Gastroesophageal sphincter (tissue), 4 donors: Measurements from ENCODE around the gene FADS6. TPM values are rescaled to one million over a fixed set of nuclear protein-coding genes. Genes with fewer than 3 reads are reported as not detected.

Experiments used
- ATAC-seq: fragments of 150-250 bp; one replicate; pipeline ENCODE4 v1.9.1; 2016; ENCODE audit warnings: mild to moderate bottlenecking, moderate library complexity
- H3K27ac ChIP-seq, 4 donors: fragments of 200-600 bp; sonication (generic) in 3 of 4; 1 replicate in 3 of 4; 2 replicates in 1 of 4; pipeline ENCODE4 v1.5.1; 2016 to 2019
- H3K27me3 ChIP-seq: fragments of 200-600 bp; sonication (generic); one replicate; pipeline ENCODE4 v1.5.1; 2019
- H3K36me3 ChIP-seq, 2 donors: fragments of 200-600 bp; sonication (generic); one replicate each; pipeline ENCODE4 v1.5.1; 2019; ENCODE audit warnings: control low read depth in 1 of 2
- H3K4me1 ChIP-seq, 3 donors: fragments of 200-600 bp; sonication (generic); 1 replicate in 2 of 3; 2 replicates in 1 of 3; pipeline ENCODE4 v1.5.1; 2016 to 2019; ENCODE audit warnings: control low read depth in 2 of 3
- H3K4me3 ChIP-seq, 2 donors: fragments of 200-600 bp; sonication (generic); one replicate each; pipeline ENCODE4 v1.5.1; 2019; ENCODE audit warnings: mild to moderate bottlenecking in 1 of 2, moderate library complexity in 1 of 2
- H3K9me3 ChIP-seq, 3 donors: fragments of 200-600 bp; sonication (generic); one replicate each; pipeline ENCODE4 v1.5.1; 2017 to 2019; ENCODE audit warnings: control low read depth in 2 of 3
- CTCF ChIP-seq, 4 experiments: fragments of 200-600 bp in 2 of 4; fragments of 450-650 bp in 2 of 4; sonication (generic) in 1 of 4; IDR thresholded peaks; one replicate each; pipeline ENCODE4 v1.5.1; 2017 to 2019; ENCODE audit warnings: antibody characterized with exemption in 4 of 4, mild to moderate bottlenecking in 2 of 4, moderate library complexity in 2 of 4
- EP300 ChIP-seq: sonication (generic); formaldehyde crosslinking; IDR thresholded peaks from one replicate; pipeline ENCODE4 v1.6.1; 2017; ENCODE audit warnings: antibody characterized with exemption, mild to moderate bottlenecking
- POLR2A ChIP-seq, 2 donors: fragments of 450-650 bp; IDR thresholded peaks; one replicate each; pipeline ENCODE4 v1.6.1; 2017; ENCODE audit warnings: antibody characterized with exemption in 2 of 2, mild to moderate bottlenecking in 2 of 2, moderate library complexity in 1 of 2
- POLR2AphosphoS5 ChIP-seq: sonication (generic); formaldehyde crosslinking; IDR thresholded peaks from one replicate; pipeline ENCODE4 v1.6.1; 2017; ENCODE audit warnings: antibody characterized with exemption
- whole genome bisulfite sequencing, 2 donors: methylation state at CpG; one replicate each; pipeline ENCODE4 v1.1.5; 2018; ENCODE audit warnings: low coverage in 1 of 2; 5-methylcytosine and 5-hydroxymethylcytosine counted together
- total RNA-seq, 4 donors: library from RNA; depleted of rRNA; stranded (reverse); fragments of >200 nt; gene quantifications; one replicate each; pipeline ENCODE4 v1.1.0, GENCODE V29; 2016

FADS6 gene
- total RNA-seq, 4 donors from 2014 or later, result 0.37 TPM; not detected in 3

- Histone ChIP-seq H3K27me3 (peaks cover 7% of the 10 kb centered on the region), H3K36me3 (no peaks in the 10 kb centered on the region), H3K4me1 (peaks cover 0 to 26% (median 8%) of the 10 kb centered on the region in 3 donors), H3K27ac (no peak overlapping the region), H3K4me3 (no peak overlapping the region), H3K9me3 (no peaks in the 10 kb centered on the region)
- TF ChIP-seq CTCF (IDR thresholded peaks at IDR 0.05), result no peak
- TF ChIP-seq POLR2AphosphoS5, result no peak
- no peak for TF ChIP-seq EP300
- no peak for ATAC-seq
- 78 to 80% methylated on average over 10 to 11 of the region's 12 CpGs for WGBS, 2 donors
These were observed 25.1 kb downstream of the FADS6 start for GRCh38 chr17:74868251-74868907.

GRCh38 chr17:74866198-74866835 lies 27.1 kb downstream of the FADS6 start:
- H3K4me3 ChIP-seq, result no peak overlapping the region
- no peak for ATAC-seq
- H3K36me3 ChIP-seq, result no peaks in the 10 kb centered on the region
- no peak for TF ChIP-seq CTCF (IDR thresholded peaks at IDR 0.05)
- TF ChIP-seq EP300, result no peak
- TF ChIP-seq POLR2A (IDR thresholded peaks at IDR 0.05), result no peak
- TF ChIP-seq POLR2AphosphoS5, result no peak
- H3K4me1 ChIP-seq, result peaks cover 0 to 23% (median 6%) of the 10 kb centered on the region in 3 donors
- no peaks in the 10 kb centered on the region for H3K9me3 ChIP-seq
- peaks cover 26% of the 10 kb centered on the region for H3K27me3 ChIP-seq
- no CpG with 5 or more reads among the region's 19 CpGs for WGBS, 2 donors
- no peak overlapping the region for H3K27ac ChIP-seq

GRCh38 chr17:74865504-74866197 lies 27.8 kb downstream of the FADS6 start:
- H3K9me3 ChIP-seq, result no peaks in the 10 kb centered on the region
- H3K27ac ChIP-seq, result no peak overlapping the region
- ATAC-seq, result no peak
- no peak overlapping the region for H3K4me3 ChIP-seq
- 80% methylated on average over 4 of the region's 19 CpGs; no CpG with 5 or more reads in 1 of the 2 donors for WGBS, 2 donors
- peaks cover 32% of the 10 kb centered on the region for H3K27me3 ChIP-seq
- TF ChIP-seq EP300 (no peak), CTCF (IDR thresholded peaks at IDR 0.05) (no peak), POLR2A (IDR thresholded peaks at IDR 0.05) (no peak), POLR2AphosphoS5 (no peak)
- peaks cover 0 to 25% (median 12%) of the 10 kb centered on the region in 3 donors for H3K4me1 ChIP-seq
- no peaks in the 10 kb centered on the region for H3K36me3 ChIP-seq

- ATAC-seq, result peak; percentile 60
- Histone ChIP-seq H3K4me3 (no peak overlapping the region), H3K27ac (no peak overlapping the region), H3K27me3 (peaks cover 39% of the 10 kb centered on the region), H3K9me3 (no peaks in the 10 kb centered on the region), H3K36me3 (no peaks in the 10 kb centered on the region), H3K4me1 (peaks cover 0 to 32% (median 19%) of the 10 kb centered on the region in 3 donors)
- WGBS, 2 donors, result 0 to 75% methylated on average over 2 to 3 of the region's 11 CpGs
- TF ChIP-seq CTCF (IDR thresholded peaks at IDR 0.05) (peak in 3 of 4 experiments; percentile 96 to 97 (median 97)), POLR2A (IDR thresholded peaks at IDR 0.05) (no peak), EP300 (no peak), POLR2AphosphoS5 (no peak)
These were observed 28.5 kb downstream of the FADS6 start for GRCh38 chr17:74864866-74865395.
